GM21528 (cell line): Measurements from ENCODE around the gene AKNA.

Experiments
- ATAC-seq: cut with Tn5 transposase; IDR thresholded peaks from one replicate; pipeline ENCODE4 v1.9.1; 2021; ENCODE audit warnings: mild to moderate bottlenecking, moderate library complexity; ENCODE audit not compliant: unreplicated experiment, low FRiP score

The AKNA gene

DNA sequence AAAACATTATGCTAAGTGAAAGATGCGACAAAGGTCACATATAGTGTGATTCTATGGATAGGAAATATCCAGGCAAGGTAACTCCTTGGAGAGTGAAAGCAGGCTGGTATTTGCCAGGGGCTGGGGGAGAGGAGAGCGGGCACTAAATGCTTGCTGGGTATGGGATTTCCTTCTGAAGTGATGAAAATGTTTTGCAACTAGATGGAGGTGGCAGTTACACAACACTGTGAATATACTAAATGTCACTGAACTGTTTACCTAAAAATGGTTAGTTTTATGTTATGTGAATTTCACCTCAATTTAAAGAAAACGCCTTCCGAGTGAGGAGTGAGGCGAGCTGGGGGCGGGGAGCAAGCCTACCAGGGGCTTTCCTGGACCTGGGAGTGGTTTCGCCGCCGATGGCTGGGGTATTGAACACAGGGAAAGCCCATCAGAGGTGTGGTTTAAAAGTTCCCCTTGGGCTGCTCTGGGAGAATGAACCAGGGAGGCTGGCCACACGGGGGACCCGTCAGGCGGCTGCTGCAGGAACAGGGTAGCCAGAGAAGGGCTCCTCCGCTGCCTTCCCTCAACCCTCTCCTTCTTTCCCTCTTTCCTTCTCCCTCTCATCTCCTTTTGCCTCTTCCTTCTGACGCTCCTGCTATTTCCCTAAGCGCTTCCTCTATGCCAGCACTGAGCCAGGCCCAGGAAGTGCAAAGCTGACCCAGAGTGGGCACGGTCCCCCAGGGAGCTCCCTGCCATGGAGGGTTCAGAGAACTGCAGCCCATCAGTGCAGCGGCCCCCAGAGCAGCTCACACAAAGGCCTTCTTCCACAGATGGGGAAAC is 4.9 kb downstream of the AKNA start:
- no peak for ATAC-seq

DNA sequence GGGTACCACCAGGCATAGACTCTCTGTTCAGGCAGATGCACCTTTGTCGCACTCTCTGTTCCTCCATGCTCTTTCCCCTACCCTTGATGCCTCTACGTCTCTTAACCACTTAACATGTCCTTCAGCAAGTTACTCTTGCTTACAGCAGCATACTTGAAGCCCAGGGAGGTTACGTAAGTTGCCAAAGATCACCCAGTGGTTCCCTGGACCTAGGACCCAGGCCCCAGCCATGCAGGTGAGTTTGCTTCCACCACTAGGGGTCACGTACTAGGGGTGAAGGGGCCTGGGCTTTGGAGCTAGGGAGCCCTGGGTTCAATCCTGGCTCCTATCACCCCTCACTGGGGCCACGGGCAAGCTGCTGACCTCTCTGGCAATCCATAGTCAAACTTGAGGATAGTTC is 8.9 kb downstream of the AKNA start:
- no peak for ATAC-seq

- ATAC-seq, result no peak
These were observed 9.8 kb downstream of the AKNA start for GRCh38 chr9:114378016-114378415.

DNA sequence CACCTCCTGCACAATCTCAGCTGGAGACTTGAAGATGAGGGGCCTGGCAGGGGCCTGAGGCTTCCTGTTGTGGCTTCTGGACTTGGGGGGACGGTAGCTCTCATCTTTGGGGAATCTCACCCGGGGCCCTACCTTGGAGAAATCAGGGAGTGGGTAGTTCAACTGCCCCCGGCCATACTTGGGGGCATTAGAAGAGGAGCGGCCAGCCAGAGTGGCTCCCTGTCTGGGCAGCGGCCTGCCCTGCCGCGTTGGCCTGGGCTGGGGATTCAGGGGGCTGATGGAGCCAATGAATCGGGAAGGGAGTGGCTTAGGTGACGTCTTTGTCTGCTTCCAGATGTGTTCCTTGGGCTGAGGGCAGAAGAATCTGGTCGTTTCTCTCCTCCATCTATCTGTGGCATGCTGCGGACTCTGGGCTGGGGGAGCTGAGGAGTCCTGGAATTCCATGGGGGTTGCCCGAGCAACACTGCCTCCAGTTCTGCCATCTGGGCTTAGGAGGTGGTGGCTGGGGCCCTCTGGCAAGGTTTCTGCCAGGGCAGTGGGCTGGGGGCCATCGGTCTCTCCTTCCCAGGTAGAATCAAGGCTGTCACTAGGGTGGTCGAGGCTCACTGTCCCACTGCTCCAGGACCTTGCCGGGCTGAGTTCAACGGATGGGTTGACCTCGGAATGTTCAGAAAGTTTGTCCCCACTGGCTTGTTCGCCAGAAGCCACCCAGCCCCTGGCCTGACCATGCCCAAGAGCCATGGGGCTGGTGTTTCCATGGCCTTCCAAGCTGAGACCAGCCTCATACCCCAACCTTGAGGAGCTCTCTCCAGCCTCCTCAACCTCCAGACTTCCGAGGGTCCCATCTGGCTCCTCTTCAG is 11.0 kb downstream of the AKNA start:
- ATAC-seq, result no peak

DNA sequence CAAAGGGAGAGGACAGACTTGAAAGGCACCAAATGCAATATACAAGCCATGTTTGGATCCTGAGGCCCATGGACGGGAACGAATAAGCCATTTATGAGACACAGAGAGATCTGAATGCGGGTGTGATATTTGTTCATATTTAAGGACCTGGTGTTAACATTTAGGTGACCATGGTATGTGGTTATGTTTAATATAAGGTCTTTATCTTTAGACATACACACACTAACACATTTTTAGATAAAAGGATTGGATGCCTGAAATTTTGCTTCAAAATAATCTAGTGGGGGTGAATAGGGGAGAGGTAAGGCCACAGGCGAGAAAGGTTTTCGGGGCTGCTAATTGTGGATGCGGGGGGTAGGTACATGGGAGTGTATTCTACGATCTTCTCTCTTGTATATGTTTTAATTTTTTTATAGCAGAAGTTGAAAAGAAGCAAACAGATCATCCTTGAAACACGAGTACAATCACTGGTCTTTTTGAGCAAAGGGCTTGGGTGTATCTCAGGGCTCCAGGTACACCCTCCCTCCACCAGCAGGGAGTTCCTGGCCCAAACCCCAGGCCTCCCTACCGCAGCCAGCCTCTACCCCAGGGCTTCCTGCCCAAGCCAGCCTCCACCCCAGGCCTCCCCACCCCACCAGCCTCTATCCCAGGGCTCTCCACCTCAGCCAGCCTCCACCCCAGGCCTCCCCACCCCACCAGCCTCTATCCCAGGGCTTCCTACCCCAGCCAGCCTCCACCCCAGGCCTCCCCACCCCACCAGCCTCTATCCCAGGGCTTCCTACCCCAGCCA is 12.2 kb downstream of the AKNA start:
- ATAC-seq, result no peak

DNA sequence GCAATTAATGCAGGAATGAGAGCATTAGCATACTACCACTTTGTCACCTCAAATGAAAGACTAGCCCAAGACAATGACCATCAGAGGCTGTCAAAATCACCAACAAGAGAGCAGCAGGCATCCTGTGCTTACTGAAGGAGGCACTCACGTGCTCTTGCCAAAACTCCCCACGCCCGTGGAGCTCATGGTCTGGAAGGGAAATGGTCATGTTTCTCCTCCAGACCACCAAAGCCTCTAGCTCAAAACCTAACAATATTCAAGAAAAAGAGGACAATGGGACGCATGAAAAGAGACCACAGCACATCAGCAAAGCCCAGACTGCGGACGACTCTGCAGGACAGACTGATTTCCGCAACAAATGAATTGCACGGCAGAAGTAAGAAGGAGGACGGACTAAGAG is 12.8 kb downstream of the AKNA start:
- no peak for ATAC-seq

DNA sequence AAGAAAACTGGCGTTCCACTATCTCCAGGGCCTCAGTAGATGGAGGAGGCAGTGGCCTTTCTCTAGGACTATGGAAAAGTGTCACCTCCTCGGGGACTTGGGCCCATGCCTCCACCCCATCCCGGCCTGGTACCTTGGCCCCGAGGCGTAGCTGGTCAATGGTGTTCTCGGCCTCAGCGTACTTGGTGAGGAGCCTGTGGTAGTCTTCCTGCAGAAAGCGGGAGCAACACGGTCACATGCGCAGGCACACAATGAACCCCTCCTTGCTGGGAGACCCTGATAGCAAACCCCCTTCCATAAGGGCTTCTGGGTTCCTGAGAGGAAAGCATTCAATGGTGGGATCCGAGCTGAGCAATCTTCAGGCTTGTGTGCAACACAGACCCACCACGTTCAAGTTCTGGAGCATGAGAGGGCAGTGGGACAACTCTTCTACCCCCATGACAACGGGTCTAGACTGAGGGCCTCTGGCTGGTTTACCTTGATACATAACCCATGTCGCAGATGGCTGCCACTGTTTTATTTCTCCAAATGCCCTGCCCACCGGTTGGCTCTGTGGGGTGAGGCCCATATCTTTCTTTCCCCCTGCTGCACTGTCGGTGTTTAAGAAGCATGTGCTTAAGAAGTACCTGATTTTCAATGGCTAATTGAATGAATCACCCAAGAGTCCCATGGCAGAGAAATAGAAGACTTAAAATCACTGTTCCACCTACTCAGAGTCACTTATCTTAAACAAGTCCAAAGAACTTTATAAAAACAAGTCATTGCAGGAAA is 13.6 kb downstream of the AKNA start:
- ATAC-seq, result no peak

- ATAC-seq, result peak; percentile 93
These were observed 14.8 kb downstream of the AKNA start for GRCh38 chr9:114372921-114373448.

DNA sequence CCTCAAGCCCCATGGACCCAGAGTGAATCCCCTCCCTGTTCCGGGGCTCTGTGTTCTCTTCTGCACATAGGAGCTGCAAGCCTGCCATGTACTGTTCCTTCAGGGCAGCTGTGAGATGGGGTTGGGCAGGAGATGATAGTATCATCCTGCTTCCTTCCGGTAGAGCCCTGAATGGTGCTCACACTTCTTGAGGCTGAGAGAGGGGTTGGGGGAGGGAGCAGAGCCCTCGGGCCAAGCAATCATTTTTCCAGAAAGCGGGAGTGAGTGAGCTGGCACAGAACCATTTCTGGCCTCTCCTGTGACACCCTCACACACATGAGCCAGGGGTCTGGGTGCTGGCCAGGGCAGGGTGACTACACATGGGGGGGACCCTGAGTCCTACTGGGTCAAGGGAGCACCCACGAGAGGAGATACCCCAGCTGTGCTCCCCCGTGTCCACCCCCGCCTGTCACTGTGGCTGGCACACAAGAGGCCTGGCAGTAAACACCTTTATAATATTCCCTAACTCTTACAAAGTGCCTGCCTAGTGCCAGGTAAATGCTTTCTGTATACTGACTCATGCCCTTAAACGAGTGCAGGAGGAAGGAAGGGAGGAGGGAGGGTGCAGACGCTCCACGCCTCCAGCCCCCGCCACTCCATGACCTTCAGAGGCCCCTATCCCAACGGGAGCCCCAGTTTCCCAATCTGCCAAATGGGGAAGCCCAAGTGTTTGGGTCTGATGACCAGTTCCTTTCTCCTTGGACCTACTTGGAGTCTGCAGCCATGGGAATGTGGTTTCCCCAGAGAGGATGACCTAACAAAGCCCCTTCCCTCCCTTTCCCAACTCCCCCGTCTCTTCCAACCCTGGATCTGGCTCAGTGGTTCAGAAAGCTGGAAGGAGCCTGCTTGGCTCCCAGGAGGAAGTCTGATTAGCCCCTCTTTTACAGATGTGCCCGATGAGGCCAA is 15.5 kb downstream of the AKNA start:
- peak; percentile 39 for ATAC-seq

GRCh38 chr9:114371343-114371944 is 16.3 kb downstream of the AKNA start:
- ATAC-seq, result no peak

DNA sequence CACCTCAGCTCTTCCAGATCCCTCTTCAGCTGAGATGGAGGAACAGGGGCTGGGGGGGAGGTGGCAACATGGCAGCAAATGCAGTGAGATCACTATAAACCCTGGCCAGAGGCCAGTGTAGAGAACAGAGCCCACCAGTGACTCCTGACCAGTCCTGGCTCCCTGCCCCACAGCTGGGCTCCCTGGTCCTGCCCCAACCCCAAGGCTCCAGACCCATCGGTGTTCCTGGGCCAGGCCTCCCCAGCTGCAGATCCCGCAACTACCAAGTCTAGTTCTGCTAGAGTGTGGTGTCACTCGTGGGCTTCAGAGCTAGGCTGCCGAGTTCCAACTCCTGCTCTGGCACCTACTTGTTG is 16.8 kb downstream of the AKNA start:
- no peak for ATAC-seq

GRCh38 chr9:114370251-114370967 is 17.4 kb downstream of the AKNA start:
- ATAC-seq, result no peak

GRCh38 chr9:114369216-114370130 is 18.3 kb downstream of the AKNA start:
- no peak for ATAC-seq

DNA sequence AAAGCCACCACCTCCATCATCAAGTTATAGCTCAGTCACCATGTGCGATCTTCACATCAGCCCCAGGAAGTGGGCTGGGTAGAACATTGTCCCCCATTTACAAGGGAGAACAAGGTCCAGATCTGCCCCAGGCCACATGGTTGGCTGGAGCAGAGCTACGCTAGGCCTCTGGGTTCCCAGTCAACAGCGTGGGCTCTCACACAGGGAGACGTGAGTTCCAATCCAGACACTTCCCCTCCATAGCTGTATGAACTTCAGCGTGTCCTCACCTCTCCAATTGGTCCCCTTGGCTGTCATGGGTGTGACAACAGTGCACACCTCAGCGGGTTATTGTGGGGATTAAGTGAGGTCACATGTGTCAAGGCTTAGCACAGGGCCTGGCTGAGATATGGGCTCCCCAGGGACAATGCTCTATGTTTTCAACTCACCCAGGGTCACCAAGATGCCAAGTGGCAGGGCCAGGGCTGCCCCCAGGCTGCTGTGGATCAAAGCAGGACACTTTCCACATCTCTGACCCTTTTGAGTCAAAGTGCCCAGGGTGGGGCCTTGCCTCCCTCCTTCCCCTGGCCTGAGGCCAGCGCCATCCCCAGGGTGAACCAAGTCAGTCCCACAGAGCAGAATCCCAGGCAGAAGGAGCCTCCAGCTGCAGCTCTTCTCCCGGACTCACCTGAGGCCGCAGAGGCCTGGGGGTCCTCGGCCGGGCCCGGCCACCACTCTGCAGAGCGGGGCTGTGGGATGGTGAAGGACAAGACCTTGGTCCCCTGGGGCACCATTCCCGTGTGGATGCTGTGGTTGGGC is 19.8 kb downstream of the AKNA start:
- ATAC-seq, result no peak

DNA sequence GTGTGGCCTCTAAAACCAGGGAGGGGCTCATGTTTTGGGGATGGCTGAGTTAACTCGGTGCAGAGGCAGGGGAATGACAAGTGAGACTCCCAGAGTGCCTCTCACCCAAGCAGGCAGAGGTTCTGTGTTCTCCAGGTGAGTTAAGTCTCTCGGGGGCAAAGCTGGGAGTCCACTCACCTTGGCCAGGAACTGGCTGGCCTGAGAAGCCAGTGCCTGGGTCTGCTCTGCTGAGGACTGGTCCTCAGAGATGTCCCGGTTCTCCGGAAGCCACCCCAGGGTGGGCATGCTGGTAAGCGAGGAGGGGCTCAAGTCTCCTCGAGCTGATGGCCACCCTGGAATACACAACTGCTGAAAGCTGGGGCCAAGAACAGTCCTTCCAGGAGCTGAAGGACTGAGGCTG is 20.4 kb downstream of the AKNA start:
- no peak for ATAC-seq
